ENCODE results near the gene PACS1.

Gene PACS1

GRCh38 chr11:66051766-66052663, 18.1 kb upstream of the PACS1 start, which contains the start of gene SF3B2:
Gene SF3B2, plus strand, starts transcription at chr11:66052364. Its CDS starts 21 bp downstream, at chr11:66052385.
- peaks cover 25% of the 10 kb centered on the region for H3K4me1 ChIP-seq (ENCODE audit: insufficient read depth, low read length)
- peak within 1 kb of the TSS; percentile 98 for H3K4me3 ChIP-seq (ENCODE audit: low read length)
- WGBS = under 1% methylated on average over 84 of the region's 84 CpGs
- H3K9ac ChIP-seq (ENCODE audit: low read depth, low read length) = peak within 1 kb of the TSS; percentile 94
- peak within 1 kb of the TSS; percentile 95 for H3K27ac ChIP-seq (ENCODE audit: low read depth, low read length)
- no peaks in the 10 kb centered on the region for H3K27me3 ChIP-seq (ENCODE audit: insufficient read depth, low read length)
- no peaks in the 10 kb centered on the region for H3K9me3 ChIP-seq (ENCODE audit: insufficient read depth, low read depth, low read length)
- H3K36me3 ChIP-seq (ENCODE audit: insufficient read depth, low read length) = peaks cover 35% of the 10 kb centered on the region

GRCh38 chr11:66052664-66052982, 17.4 kb upstream of the PACS1 start:
- H3K9ac ChIP-seq (ENCODE audit: low read depth, low read length) = peak overlapping the region; percentile 94
- no peaks in the 10 kb centered on the region for H3K27me3 ChIP-seq (ENCODE audit: insufficient read depth, low read length)
- H3K4me3 ChIP-seq (ENCODE audit: low read length) = peak overlapping the region; percentile 98
- H3K27ac ChIP-seq (ENCODE audit: low read depth, low read length) = peak overlapping the region; percentile 84
- no peaks in the 10 kb centered on the region for H3K9me3 ChIP-seq (ENCODE audit: insufficient read depth, low read depth, low read length)
- H3K4me1 ChIP-seq (ENCODE audit: insufficient read depth, low read length) = peaks cover 25% of the 10 kb centered on the region
- peaks cover 41% of the 10 kb centered on the region for H3K36me3 ChIP-seq (ENCODE audit: insufficient read depth, low read length)
- WGBS = 2% methylated on average over 17 of the region's 17 CpGs

- Histone ChIP-seq H3K9ac (ENCODE audit: low read depth, low read length) (no peak overlapping the region), H3K4me1 (ENCODE audit: insufficient read depth, low read length) (peaks cover 13% of the 10 kb centered on the region), H3K4me3 (ENCODE audit: low read length) (no peak overlapping the region), H3K27ac (ENCODE audit: low read depth, low read length) (no peak overlapping the region), H3K9me3 (ENCODE audit: insufficient read depth, low read depth, low read length) (no peaks in the 10 kb centered on the region), H3K27me3 (ENCODE audit: insufficient read depth, low read length) (no peaks in the 10 kb centered on the region), H3K36me3 (ENCODE audit: insufficient read depth, low read length) (peaks cover 64% of the 10 kb centered on the region)
- 94% methylated on average over 7 of the region's 7 CpGs for WGBS
Measured at GRCh38 chr11:66055021-66055420, 15.1 kb upstream of the PACS1 start.

- no peak overlapping the region for H3K27ac ChIP-seq (ENCODE audit: low read depth, low read length)
- H3K4me3 ChIP-seq (ENCODE audit: low read length) = no peak overlapping the region
- no peaks in the 10 kb centered on the region for H3K9me3 ChIP-seq (ENCODE audit: insufficient read depth, low read depth, low read length)
- H3K4me1 ChIP-seq (ENCODE audit: insufficient read depth, low read length) = peaks cover 3% of the 10 kb centered on the region; the same call in 1 of the 2 replicates
- no peak overlapping the region for H3K9ac ChIP-seq (ENCODE audit: low read depth, low read length)
- WGBS = 93% methylated on average over 7 of the region's 7 CpGs
- no peaks in the 10 kb centered on the region for H3K27me3 ChIP-seq (ENCODE audit: insufficient read depth, low read length)
- peaks cover 79% of the 10 kb centered on the region for H3K36me3 ChIP-seq (ENCODE audit: insufficient read depth, low read length)
Measured at GRCh38 chr11:66056501-66056900, 13.6 kb upstream of the PACS1 start.

- Histone ChIP-seq H3K4me1 (ENCODE audit: insufficient read depth, low read length) (no peaks in the 10 kb centered on the region), H3K36me3 (ENCODE audit: insufficient read depth, low read length) (peaks cover 98% of the 10 kb centered on the region), H3K4me3 (ENCODE audit: low read length) (no peak overlapping the region), H3K27ac (ENCODE audit: low read depth, low read length) (no peak overlapping the region), H3K27me3 (ENCODE audit: insufficient read depth, low read length) (no peaks in the 10 kb centered on the region), H3K9me3 (ENCODE audit: insufficient read depth, low read depth, low read length) (no peaks in the 10 kb centered on the region), H3K9ac (ENCODE audit: low read depth, low read length) (no peak overlapping the region)
- WGBS = 82% methylated on average over 8 of the region's 8 CpGs
Measured at GRCh38 chr11:66059966-66060680, 9.9 kb upstream of the PACS1 start.

- peaks cover 98% of the 10 kb centered on the region for H3K36me3 ChIP-seq (ENCODE audit: insufficient read depth, low read length)
- H3K9me3 ChIP-seq (ENCODE audit: insufficient read depth, low read depth, low read length) = no peaks in the 10 kb centered on the region
- H3K4me3 ChIP-seq (ENCODE audit: low read length) = no peak overlapping the region
- no peaks in the 10 kb centered on the region for H3K4me1 ChIP-seq (ENCODE audit: insufficient read depth, low read length)
- 93% methylated on average over 6 of the region's 6 CpGs for WGBS
- H3K27me3 ChIP-seq (ENCODE audit: insufficient read depth, low read length) = no peaks in the 10 kb centered on the region
- no peak overlapping the region for H3K9ac ChIP-seq (ENCODE audit: low read depth, low read length)
- H3K27ac ChIP-seq (ENCODE audit: low read depth, low read length) = no peak overlapping the region
Measured at GRCh38 chr11:66061268-66061667, 8.8 kb upstream of the PACS1 start.

GRCh38 chr11:66062408-66062807, 7.7 kb upstream of the PACS1 start:
- H3K4me3 ChIP-seq (ENCODE audit: low read length) = no peak overlapping the region
- 100% methylated on average over 1 of the region's 2 CpGs for WGBS
- no peak overlapping the region for H3K9ac ChIP-seq (ENCODE audit: low read depth, low read length)
- no peaks in the 10 kb centered on the region for H3K4me1 ChIP-seq (ENCODE audit: insufficient read depth, low read length)
- H3K9me3 ChIP-seq (ENCODE audit: insufficient read depth, low read depth, low read length) = no peaks in the 10 kb centered on the region
- H3K27ac ChIP-seq (ENCODE audit: low read depth, low read length) = no peak overlapping the region
- H3K27me3 ChIP-seq (ENCODE audit: insufficient read depth, low read length) = no peaks in the 10 kb centered on the region
- peaks cover 98% of the 10 kb centered on the region for H3K36me3 ChIP-seq (ENCODE audit: insufficient read depth, low read length)

- Histone ChIP-seq H3K9me3 (ENCODE audit: insufficient read depth, low read depth, low read length) (no peaks in the 10 kb centered on the region), H3K9ac (ENCODE audit: low read depth, low read length) (no peak overlapping the region), H3K4me3 (ENCODE audit: low read length) (no peak overlapping the region), H3K27ac (ENCODE audit: low read depth, low read length) (no peak overlapping the region), H3K27me3 (ENCODE audit: insufficient read depth, low read length) (no peaks in the 10 kb centered on the region), H3K36me3 (ENCODE audit: insufficient read depth, low read length) (peaks cover 99% of the 10 kb centered on the region), H3K4me1 (ENCODE audit: insufficient read depth, low read length) (peaks cover under 1% of the 10 kb centered on the region; the same call in 1 of the 2 replicates)
- WGBS = 97% methylated on average over 2 of the region's 2 CpGs
Measured at GRCh38 chr11:66063900-66064299, 6.2 kb upstream of the PACS1 start.

GRCh38 chr11:66064571-66064970, 5.5 kb upstream of the PACS1 start:
- peaks cover 95% of the 10 kb centered on the region for H3K36me3 ChIP-seq (ENCODE audit: insufficient read depth, low read length)
- H3K9ac ChIP-seq (ENCODE audit: low read depth, low read length) = no peak overlapping the region
- no peaks in the 10 kb centered on the region for H3K27me3 ChIP-seq (ENCODE audit: insufficient read depth, low read length)
- peaks cover 5% of the 10 kb centered on the region; the same call in 1 of the 2 replicates for H3K4me1 ChIP-seq (ENCODE audit: insufficient read depth, low read length)
- H3K4me3 ChIP-seq (ENCODE audit: low read length) = no peak overlapping the region
- no peaks in the 10 kb centered on the region for H3K9me3 ChIP-seq (ENCODE audit: insufficient read depth, low read depth, low read length)
- H3K27ac ChIP-seq (ENCODE audit: low read depth, low read length) = no peak overlapping the region
- WGBS = 100% methylated on average over 1 of the region's 1 CpG

GRCh38 chr11:66066751-66067150, 3.3 kb upstream of the PACS1 start:
- WGBS = 90% methylated on average over 3 of the region's 3 CpGs
- Histone ChIP-seq H3K9me3 (ENCODE audit: insufficient read depth, low read depth, low read length) (no peaks in the 10 kb centered on the region), H3K36me3 (ENCODE audit: insufficient read depth, low read length) (peaks cover 74% of the 10 kb centered on the region), H3K27ac (ENCODE audit: low read depth, low read length) (no peak overlapping the region), H3K4me3 (ENCODE audit: low read length) (no peak overlapping the region), H3K4me1 (ENCODE audit: insufficient read depth, low read length) (peaks cover 11% of the 10 kb centered on the region), H3K27me3 (ENCODE audit: insufficient read depth, low read length) (no peaks in the 10 kb centered on the region), H3K9ac (ENCODE audit: low read depth, low read length) (no peak overlapping the region)

GRCh38 chr11:66067640-66068039, 2.4 kb upstream of the PACS1 start:
- no peak overlapping the region for H3K27ac ChIP-seq (ENCODE audit: low read depth, low read length)
- H3K9me3 ChIP-seq (ENCODE audit: insufficient read depth, low read depth, low read length) = no peaks in the 10 kb centered on the region
- no peaks in the 10 kb centered on the region for H3K27me3 ChIP-seq (ENCODE audit: insufficient read depth, low read length)
- peaks cover 65% of the 10 kb centered on the region for H3K36me3 ChIP-seq (ENCODE audit: insufficient read depth, low read length)
- 86% methylated on average over 4 of the region's 4 CpGs for WGBS
- no peak overlapping the region for H3K4me3 ChIP-seq (ENCODE audit: low read length)
- no peak overlapping the region for H3K9ac ChIP-seq (ENCODE audit: low read depth, low read length)
- peaks cover 11% of the 10 kb centered on the region for H3K4me1 ChIP-seq (ENCODE audit: insufficient read depth, low read length)
